H54 (cell line): Measurements from ENCODE around the gene OR2T27.
"Not testable (repeated sequence)": the region's sequence is repeated elsewhere in the genome, so short reads cannot be mapped to it uniquely, and the experiment has no call there.

Source experiments
- DNase-seq: peaks from one replicate; pipeline ENCODE4 v3.0.0; 2011; ENCODE audit warnings: low spot score, mixed read lengths; ENCODE audit not compliant: insufficient read length
- FAIRE-seq: peaks from 3 replicates; lab custom pipeline; 2011; peaks lifted over from hg19 to GRCh38; lab: Jason Lieb, UNC
- POLR2A ChIP-seq: IDR thresholded peaks from 2 replicates; pipeline ENCODE4 v1.6.1; 2011; ENCODE audit warnings: low read depth, mild to moderate bottlenecking, low read length

OR2T27 gene

DNA sequence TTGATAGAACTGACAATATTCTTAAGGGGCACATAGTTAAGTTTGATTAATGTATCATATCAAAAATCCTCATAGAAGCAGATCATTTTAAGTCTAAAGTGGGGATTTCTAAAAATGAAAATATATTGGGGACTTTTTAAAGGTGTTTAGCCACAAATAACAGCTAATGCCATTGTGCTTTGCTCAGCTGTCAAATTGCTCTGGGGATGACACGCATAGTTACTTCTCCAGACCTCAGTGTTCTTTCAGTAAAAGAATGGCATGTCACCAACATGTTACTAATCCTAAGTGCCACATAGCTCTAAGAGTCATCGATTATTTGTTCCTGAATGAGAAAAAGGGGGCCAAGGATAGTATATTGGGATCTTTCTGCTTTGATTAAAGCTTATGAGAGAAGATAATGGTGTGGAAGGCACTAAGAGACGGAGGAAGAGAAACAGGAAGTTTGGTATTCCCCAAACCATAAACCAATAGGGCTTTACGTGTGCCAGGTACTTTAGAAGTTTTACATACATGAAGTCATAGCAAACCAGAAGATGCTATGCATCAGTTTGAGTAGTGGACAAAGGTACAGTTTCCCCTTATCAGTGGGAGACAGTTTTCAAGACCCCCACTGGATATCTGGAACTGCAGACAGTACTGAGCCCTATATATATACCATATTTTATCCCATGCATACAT, 12.2 kb downstream of the OR2T27 start:
- FAIRE-seq, DNase-seq: not testable (repeated sequence)

DNA sequence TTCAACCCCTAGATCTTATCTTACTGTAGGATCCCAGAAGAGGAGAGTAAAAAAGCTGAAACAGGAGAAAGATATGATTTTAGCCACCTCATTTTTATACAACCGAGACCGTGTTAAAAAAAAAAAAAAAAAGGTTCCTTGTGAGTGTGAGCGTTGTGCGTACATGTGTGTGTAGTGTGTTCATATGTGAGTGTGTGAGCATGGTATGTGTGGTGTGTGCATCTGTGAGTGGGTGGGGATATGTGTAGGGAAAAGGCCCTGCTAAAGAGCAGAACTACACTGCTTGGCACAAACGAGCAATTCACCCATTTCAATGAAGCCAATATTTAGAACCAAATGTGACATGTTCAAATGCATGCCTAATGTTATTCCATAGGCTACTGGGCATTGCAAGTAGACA, 13.7 kb downstream of the OR2T27 start:
- DNase-seq, FAIRE-seq: not testable (repeated sequence)

DNA sequence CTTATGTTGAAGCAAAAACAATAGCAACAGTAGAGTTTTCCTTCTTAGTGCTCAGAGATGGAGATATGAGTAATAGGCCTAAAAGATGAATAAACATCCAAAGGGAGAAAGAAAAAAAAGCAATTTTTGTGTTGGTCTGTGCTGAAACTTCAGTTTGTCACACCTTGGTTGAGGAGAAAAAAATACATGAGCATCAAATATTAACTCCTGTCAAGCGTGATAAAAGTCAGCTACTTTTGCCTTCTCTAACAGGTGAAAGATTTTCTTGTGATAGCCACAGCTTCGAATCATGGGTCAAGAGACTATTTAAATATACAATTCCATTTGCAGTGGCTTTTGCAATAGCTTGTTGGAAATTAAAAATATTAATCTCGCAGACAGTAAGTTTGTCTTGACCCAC, 14.4 kb downstream of the OR2T27 start:
- not testable (repeated sequence) for FAIRE-seq

DNA sequence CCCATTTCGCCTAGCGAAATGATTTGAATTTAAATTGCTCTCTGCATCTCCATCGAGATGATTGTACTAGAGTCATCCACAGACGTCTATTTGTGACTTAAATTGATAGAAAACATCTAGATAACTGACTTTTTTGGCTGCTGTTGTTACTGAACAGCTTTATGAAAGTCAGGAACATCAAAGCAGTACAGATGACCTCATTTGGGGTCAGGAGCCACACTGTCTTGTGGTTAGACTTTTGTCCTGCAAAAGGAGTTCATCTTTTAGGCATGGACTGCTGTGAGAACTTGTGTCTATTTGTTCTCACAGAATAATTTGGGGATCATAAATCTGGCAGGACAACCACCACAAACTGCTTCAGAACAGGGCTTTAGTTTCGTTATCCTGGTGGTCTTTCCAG, 15.7 kb downstream of the OR2T27 start:
- DNase-seq, FAIRE-seq: not testable (repeated sequence)

More for the DNA sequence above, 14.4 kb downstream of the OR2T27 start:
- not testable (repeated sequence) for DNase-seq

DNA sequence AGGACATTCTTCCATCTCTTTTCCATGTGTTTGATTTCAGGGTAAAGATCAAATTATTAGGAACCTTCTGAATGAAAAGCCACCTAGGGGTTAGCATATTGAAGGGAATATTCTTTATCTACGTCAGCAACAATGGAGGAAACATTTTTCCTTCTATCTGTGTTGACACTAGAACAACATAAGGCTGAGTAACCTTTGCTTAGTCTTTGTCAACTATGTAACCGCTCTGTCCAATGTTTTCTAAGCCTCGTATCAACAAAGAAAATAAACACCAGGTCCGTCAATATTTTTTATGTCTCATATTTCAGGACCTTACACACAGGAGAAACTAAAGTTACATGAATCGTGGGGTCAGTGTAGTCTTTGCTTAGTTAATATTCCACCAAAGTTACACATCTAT, 18.7 kb downstream of the OR2T27 start:
- FAIRE-seq, DNase-seq: not testable (repeated sequence)

DNA sequence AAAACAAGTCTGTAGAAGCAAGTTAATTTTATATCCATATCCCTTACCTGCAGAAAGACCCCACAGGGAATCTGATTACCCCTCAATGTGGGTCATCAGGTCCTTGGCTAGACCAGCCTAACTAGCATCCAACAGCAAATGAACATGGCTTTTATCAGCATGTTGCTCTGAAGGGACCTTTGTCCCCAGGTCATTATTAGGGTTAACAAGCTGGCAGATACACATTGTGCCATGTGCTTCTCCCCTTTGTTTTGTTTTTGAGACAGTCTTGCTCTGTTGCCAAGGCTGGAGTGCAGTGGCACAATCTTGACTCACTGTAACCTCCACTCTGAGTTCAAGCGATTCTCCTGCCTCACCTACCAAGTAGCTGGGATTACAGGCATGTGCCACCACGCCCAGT, 20.3 kb downstream of the OR2T27 start, which contains the start of gene OR2T11:
Gene OR2T11, minus strand, starts transcription at position 101 of the 400 bp plus-strand sequence. CDS start 7,963 bp downstream, outside the sequence.
- FAIRE-seq, DNase-seq: not testable (repeated sequence)

DNA sequence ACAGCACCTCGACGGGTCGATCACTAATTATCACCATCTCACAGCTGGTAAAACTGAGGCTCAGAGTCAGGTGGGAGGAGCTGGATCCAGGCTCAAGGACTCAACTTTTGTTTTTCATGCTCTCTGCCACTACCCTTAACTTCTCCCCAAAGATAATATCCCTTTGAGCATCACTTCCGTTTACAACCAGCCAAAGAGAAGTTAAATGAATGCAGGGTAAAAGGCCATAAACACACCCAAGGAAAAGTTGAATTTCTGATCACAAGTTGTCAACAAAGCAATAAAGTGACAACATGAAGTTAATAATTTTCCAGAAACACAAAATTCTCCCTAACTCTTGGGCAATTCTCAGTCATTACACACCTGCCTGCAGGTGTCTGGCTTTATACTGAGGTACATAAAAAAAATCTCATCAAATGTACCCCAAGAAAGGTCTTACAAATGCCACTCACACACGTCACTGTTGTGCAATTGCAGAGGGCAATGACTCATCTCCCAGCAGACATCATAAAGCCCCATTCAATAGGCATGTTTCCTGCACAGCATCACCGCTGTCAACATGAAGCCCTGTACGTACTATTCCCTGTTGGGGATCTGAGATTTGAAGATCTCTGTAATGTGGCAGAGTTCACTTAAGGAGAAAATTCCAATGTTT, 23.8 kb downstream of the OR2T27 start:
- DNase-seq (no peak), FAIRE-seq (no peak)
- TF ChIP-seq POLR2A: no peak

DNA sequence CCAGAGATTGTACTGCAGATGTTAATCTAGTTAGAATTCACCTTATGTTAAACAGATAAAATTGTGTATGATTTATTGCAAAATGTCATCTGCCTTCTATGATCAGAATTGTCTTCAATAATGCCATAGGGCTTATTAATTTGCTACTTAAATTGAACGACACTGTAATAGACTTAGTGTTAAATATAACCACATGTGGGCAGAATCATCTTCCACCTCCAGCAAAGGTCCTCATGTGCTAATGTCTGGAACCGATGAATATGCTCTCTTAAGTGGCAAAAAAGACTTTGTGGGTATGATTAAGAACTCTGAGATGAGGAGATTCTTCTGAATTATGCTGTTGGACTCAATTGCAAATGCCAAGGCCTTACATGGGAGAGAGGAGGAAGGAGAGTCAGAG, 24.8 kb downstream of the OR2T27 start:
- no peak for FAIRE-seq
- TF ChIP-seq POLR2A: no peak
- DNase-seq: no peak

DNA sequence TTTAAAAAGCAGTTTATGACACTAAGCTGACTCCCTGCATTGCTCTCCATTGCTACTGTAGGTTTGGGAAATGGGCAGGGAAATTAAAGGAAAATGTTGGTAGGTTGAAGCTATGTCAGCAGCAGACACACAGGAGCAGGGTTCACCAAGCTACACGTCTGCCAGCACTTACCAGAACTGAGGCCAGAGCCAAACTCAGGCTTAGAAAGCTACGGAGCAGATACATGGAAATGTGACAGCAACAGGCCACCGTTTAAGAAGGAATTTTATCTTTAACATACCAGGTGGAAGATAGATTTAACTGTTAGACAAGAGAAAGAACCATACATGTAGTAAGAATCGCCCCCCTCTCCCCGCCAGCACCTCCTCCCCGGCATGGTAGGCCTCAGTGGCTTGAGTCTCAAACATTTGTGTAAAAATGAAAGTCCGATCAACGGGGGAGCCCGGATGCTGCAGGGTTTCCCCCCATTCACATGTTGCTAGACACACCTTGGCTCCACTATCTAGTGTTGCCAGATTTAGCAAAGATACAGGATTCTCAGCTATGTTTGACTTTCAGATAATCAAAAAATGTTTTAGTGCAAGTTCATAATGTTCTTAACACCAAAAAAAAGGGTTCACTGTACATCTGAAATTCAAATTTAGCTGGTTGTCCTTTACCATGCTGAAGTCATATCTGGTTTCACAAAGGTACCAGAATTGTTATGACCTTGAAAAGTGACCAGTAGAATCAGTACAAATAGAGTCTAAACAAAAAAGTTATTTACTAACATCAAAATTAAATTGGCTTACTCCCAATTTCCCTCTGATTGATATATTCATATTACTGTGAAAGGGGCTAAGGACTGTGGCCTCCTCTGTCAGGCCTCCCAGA, 27.1 kb downstream of the OR2T27 start:
- FAIRE-seq: no peak
- no peak for TF ChIP-seq POLR2A
- DNase-seq: no peak

DNA sequence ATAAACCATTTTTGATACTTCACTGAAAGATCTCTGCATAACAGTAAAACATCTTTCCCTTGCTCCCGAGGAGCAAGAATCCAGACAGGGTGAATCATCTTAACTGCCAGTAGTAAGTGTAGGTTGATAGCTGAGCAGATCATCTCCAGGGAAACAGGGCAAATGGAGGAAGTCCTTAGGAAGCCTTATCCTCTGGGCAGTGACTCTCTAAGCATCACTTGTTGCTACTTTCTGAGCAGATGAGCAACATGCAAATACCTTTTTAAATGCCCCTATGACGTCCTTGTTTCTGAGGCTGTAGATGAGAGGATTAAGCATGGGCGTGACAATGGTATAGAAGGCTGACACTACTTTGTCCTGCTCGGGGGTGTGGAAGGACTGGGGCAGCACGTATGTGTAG, 29.4 kb downstream of the OR2T27 start:
- FAIRE-seq (no peak), DNase-seq (no peak)
- TF ChIP-seq POLR2A: no peak

DNA sequence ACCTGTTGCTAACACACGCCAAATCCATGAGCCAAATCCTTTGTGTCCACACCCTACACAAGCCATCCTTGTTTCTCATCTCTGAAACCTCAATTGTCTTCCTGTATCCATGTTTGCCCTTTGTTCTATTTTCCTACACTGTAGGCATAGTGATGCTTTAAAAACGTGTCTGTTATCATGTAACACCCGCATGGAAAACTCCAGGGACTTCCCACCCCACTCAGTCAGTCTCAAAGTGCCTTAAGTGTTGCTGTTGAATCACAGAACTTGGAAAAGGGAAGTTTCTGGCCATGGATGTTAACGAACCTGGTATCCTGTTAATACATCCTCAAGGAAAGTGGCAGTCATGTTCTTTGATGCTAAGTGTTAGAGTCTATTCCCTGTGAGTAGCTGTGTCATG, 30.2 kb downstream of the OR2T27 start:
- no peak for FAIRE-seq

DNA sequence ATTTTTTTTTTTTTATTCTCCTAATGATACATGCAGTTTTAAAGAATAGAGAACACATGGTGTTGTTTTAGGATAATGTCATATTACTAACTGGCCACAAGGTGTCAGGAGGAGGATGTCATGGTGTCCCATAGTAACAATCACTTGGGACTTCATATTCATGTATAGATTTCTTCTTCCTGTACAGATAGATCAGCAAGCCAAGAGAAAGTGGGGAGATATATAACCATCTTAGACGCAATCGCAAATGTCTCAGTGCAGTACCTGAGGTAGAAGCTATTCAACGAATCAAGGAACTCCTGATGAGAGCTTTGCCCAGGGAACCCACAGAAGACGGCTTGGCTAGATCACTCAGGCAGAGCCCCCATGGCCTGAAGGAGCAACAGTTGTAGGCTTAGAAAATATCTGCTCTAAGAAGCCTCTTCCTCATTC, 32.7 kb downstream of the OR2T27 start:
- no peak for TF ChIP-seq POLR2A
- DNase-seq (no peak), FAIRE-seq (no peak)

More for the DNA sequence above, 30.2 kb downstream of the OR2T27 start:
- no peak for TF ChIP-seq POLR2A
- DNase-seq: no peak

DNA sequence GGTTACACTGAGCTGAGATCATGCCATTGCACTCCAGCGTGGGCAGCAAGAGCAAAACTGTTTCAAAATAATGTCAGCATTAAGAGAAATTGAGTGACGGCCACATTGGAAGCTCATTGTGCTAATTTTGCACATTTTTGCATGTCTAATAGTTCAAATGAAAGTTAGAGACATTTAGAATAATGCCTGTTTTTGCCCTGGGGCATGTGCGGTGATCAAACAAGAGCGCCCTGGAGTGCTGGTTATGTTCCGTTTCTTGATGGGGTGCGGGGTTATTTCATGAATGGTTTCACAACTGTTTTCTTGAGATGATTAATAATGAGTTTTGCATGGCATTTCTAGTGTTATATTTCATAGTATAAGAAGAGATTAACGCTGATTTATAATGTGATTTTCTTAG, 33.6 kb downstream of the OR2T27 start:
- no peak for TF ChIP-seq POLR2A
- no peak for FAIRE-seq
- no peak for DNase-seq

DNA sequence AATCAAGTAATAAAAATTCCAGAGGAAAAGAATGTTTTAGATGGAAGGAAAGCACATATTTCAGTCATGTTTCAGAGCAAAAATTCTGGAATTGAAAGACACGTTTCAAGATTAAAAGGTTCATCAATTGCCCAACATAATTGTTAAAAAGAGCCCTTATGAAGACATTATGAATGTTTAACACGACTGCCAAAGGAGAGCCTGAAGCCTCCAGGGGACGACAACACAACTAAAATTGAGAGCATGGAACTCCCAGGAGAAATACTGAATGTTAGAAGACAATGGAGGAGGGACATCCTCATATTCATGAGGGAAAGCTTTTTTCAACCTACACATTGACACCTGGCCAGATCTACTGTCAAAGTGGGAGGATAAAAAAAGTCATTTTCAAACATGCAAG, 36.5 kb downstream of the OR2T27 start:
- no peak for DNase-seq
- FAIRE-seq: no peak

More for the DNA sequence above, 36.5 kb downstream of the OR2T27 start:
- no peak for TF ChIP-seq POLR2A
